Lower leg skin (tissue), 4 donors: ENCODE results near the gene KIF27. TPM values are rescaled to one million over a fixed set of nuclear protein-coding genes. Genes with fewer than 3 reads are reported as not detected.

Experiments
- DNase-seq, 2 donors: peaks; one replicate each; pipeline ENCODE4 v3.0.0-alpha.2; 2019; ENCODE audit warnings: low spot score in 2 of 2
- H3K4me3 ChIP-seq: fragments of 200-600 bp; sonication (generic); 2 replicates; pipeline ENCODE4 v1.5.1; 2017; ENCODE audit warnings: mild to moderate bottlenecking, low read depth; ENCODE audit not compliant: poor library complexity, severe bottlenecking
- CTCF ChIP-seq, 3 donors: fragments of 450-650 bp; IDR thresholded peaks; one replicate each; pipeline ENCODE4 v1.5.1; 2016; ENCODE audit warnings: antibody characterized with exemption in 3 of 3, mild to moderate bottlenecking in 3 of 3, moderate library complexity in 2 of 3
- POLR2A ChIP-seq, 2 donors: fragments of 450-650 bp; IDR thresholded peaks; one replicate each; pipeline ENCODE4 v1.6.1; 2016 to 2017; ENCODE audit warnings: antibody characterized with exemption in 2 of 2, mild to moderate bottlenecking in 1 of 2, moderate library complexity in 1 of 2
- WGBS, 2 donors: methylation state at CpG; one replicate each; pipeline ENCODE4 v1.1.5; 2018; 5-methylcytosine and 5-hydroxymethylcytosine counted together
- intact Hi-C: fragments of 100-400 bp; cut with DNase I; formaldehyde crosslinking; loops from one replicate; pipeline ENCODE4 v1.15.0; 2023; ENCODE audit warnings: low total_unique reads
- total RNA-seq, 4 donors: library from RNA; depleted of rRNA; stranded (reverse); fragments of >200 nt; gene quantifications; one replicate each; pipeline ENCODE4 v1.1.0, GENCODE V29; 2016

KIF27 gene, protein sequence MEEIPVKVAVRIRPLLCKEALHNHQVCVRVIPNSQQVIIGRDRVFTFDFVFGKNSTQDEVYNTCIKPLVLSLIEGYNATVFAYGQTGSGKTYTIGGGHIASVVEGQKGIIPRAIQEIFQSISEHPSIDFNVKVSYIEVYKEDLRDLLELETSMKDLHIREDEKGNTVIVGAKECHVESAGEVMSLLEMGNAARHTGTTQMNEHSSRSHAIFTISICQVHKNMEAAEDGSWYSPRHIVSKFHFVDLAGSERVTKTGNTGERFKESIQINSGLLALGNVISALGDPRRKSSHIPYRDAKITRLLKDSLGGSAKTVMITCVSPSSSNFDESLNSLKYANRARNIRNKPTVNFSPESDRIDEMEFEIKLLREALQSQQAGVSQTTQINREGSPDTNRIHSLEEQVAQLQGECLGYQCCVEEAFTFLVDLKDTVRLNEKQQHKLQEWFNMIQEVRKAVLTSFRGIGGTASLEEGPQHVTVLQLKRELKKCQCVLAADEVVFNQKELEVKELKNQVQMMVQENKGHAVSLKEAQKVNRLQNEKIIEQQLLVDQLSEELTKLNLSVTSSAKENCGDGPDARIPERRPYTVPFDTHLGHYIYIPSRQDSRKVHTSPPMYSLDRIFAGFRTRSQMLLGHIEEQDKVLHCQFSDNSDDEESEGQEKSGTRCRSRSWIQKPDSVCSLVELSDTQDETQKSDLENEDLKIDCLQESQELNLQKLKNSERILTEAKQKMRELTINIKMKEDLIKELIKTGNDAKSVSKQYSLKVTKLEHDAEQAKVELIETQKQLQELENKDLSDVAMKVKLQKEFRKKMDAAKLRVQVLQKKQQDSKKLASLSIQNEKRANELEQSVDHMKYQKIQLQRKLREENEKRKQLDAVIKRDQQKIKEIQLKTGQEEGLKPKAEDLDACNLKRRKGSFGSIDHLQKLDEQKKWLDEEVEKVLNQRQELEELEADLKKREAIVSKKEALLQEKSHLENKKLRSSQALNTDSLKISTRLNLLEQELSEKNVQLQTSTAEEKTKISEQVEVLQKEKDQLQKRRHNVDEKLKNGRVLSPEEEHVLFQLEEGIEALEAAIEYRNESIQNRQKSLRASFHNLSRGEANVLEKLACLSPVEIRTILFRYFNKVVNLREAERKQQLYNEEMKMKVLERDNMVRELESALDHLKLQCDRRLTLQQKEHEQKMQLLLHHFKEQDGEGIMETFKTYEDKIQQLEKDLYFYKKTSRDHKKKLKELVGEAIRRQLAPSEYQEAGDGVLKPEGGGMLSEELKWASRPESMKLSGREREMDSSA (N-terminal part only)
- 1 to 10 TPM; 3.4 to 6.3 (median 5.4) TPM for total RNA-seq

- WGBS, 2 donors = 1 to 2% methylated on average over 17 to 54 of the region's 92 CpGs
- TF ChIP-seq CTCF (IDR thresholded peaks at IDR 0.05) (no peak), POLR2A (IDR thresholded peaks at IDR 0.05) (peak in 1 of 2 donors; percentile 3)
- intact Hi-C loops = no loop called here
- peak; percentile 97 to 100 for DNase-seq
- H3K4me3 ChIP-seq = peak within 1 kb of the TSS; percentile 90
Measured at GRCh38 chr9:83920927-83921707, at the start of gene KIF27. Gene KIF27, minus strand, starts transcription at chr9:83921432. Its CDS starts 5,841 bp downstream, at chr9:83915591.

DNA sequence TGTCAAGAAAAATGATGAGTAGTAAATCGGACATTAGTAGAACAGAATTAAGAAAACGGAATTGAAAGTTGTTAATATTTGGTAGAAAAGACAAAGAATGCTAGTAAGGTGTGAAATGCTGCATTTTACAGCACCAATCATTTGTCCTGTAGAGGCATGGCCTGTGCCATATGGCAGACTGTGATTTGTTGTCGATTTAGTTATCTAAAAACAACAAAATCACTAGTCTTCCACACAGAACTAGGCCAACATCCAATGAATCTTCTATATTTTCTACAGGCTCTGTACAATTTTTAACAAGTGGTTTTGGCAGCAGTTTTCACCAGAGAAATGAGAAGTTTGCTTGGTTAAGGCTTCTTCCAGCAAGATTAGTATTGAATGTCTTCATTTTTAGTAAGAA is 48.4 kb upstream of the KIF27 start:
- 81% methylated on average over 3 of the region's 3 CpGs for WGBS, 2 donors
- no peak for TF ChIP-seq POLR2A (IDR thresholded peaks at IDR 0.05)
- TF ChIP-seq CTCF (IDR thresholded peaks at IDR 0.05) = no peak

DNA sequence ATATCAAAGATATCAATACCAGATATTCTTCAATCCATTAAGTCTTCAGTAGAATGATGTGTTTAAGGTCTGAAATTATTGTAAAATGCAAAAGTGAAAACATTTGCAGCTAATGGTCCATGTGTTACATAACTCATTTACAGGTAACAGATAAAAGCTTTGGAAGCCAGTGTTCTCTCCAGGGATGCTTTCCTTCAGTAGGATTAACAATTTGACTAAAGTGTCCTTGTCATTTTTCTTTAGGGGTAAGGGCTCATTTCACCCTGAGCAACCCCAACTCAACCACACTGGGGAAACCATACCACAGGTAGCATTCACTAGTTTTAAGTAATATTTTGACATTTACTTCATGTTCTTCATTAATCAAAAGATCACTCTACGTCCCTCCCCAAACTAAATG is 45.8 kb upstream of the KIF27 start:
- no peak overlapping the region for H3K4me3 ChIP-seq
- TF ChIP-seq CTCF (IDR thresholded peaks at IDR 0.05) (no peak), POLR2A (IDR thresholded peaks at IDR 0.05) (no peak)
- 81 to 87% methylated on average over 1 of the region's 1 CpG for WGBS, 2 donors
- no peak for DNase-seq
- intact Hi-C loops = no loop called here

More for the DNA sequence above, 48.4 kb upstream of the KIF27 start:
- H3K4me3 ChIP-seq = no peak overlapping the region
- intact Hi-C loops = no loop called here
- DNase-seq = no peak

DNA sequence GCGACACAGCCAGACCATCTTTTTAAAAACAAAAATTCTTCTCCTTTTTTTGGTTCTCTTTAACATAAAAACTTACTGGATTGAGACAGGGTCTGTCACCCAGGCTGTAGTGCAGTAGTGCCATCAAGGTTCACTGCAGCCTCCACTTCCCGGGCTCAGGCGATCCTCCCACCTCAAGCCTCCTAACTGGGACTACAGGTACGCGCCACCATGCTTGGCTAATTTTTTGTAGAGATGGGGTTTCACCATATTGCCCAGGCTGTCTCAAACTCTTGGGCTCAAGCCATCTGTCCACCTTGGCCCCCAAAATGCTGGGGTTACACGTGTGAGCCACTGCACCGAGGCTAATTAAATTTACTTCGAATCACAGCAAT is 45.0 kb upstream of the KIF27 start:
- no peak overlapping the region for H3K4me3 ChIP-seq
- DNase-seq = peak in 1 of 2 donors; percentile 45
- intact Hi-C loops = no loop called here
- WGBS, 2 donors = 84 to 87% methylated on average over 8 of the region's 8 CpGs
- TF ChIP-seq CTCF (IDR thresholded peaks at IDR 0.05) (no peak), POLR2A (IDR thresholded peaks at IDR 0.05) (no peak)
